HEK293T (cell line): Measurements from ENCODE around the gene ANKRD12.

ENCODE experiments used
- FOXK2 ChIP-seq: fragments of 450-650 bp; IDR thresholded peaks from 2 replicates; pipeline ENCODE4 v1.6.1; 2016; ENCODE audit warnings: mild to moderate bottlenecking
- SP1 ChIP-seq: fragments of 450-650 bp; IDR thresholded peaks from 2 replicates; pipeline ENCODE4 v1.6.1; 2017

DNA sequence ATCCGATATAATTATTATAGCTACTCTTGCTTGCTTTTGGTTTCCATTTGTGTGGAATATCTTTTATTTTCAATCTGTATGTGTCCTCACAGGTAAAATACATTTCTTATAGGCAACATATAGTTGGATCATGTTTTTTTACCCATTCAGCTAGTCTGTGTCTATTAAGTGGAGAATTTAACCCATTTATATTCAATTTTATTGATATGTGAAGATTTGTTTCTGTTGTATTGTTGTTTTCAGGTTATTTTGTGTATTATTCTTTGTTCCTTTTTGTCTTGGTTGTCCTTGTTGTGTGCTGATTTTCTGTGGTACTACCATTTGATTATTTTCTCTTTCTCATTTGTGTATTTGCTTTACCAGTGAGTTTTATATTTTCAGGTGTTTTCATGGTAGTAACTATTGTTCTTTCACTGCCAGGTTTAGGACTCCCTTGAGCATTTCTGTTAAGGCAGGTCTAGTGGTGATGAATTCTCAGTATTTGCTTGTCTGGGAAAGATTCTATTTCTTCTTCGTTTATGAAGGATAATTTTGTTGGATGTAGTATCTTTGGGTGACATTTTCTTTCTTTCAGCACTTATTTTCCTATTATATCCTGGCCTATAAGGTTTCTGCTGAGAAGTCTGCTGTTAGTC is 95.4 kb downstream of the ANKRD12 start:
- TF ChIP-seq FOXK2 (no peak), SP1 (no peak)
